HEK293 (cell line): ENCODE results near the gene BRD1.

Experiments used
- GLIS2 ChIP-seq: fragments of 450-650 bp; formaldehyde crosslinking; IDR thresholded peaks from 2 replicates; pipeline ENCODE4 v1.5.1; 2016; ENCODE audit warnings: missing biosample characterization, missing genetic modification characterization
- HOXC10 ChIP-seq: sonication (generic); formaldehyde crosslinking; IDR thresholded peaks from 2 replicates; pipeline ENCODE4 v1.8.1; 2023; ENCODE audit warnings: mild to moderate bottlenecking, missing genetic modification reagents
- HOXD13 ChIP-seq: sonication (generic); formaldehyde crosslinking; IDR thresholded peaks from 2 replicates; pipeline ENCODE4 v1.8.0; 2022; ENCODE audit warnings: missing genetic modification reagents, borderline replicate concordance
- KLF16 ChIP-seq: fragments of 450-650 bp; formaldehyde crosslinking; IDR thresholded peaks from 2 replicates; pipeline ENCODE4 v1.5.1; 2017; ENCODE audit warnings: missing biosample characterization, missing genetic modification characterization
- SALL2 ChIP-seq: fragments of 450-650 bp; formaldehyde crosslinking; IDR thresholded peaks from 2 replicates; pipeline ENCODE4 v1.5.0; 2017; ENCODE audit warnings: missing biosample characterization, mild to moderate bottlenecking, missing genetic modification characterization, borderline replicate concordance
- TRIM28 ChIP-seq: IDR thresholded peaks from 2 replicates; pipeline ENCODE4 v1.6.1; 2011; ENCODE audit warnings: low read length, control low read depth, borderline replicate concordance
- YY1 ChIP-seq: fragments of 450-650 bp; formaldehyde crosslinking; IDR thresholded peaks from 2 replicates; pipeline ENCODE4 v1.5.1; 2018; ENCODE audit warnings: missing biosample characterization, missing genetic modification characterization
- ZFP3 ChIP-seq: fragments of 450-650 bp; formaldehyde crosslinking; IDR thresholded peaks from 2 replicates; pipeline ENCODE4 v1.5.1; 2016; ENCODE audit warnings: low read depth, missing biosample characterization, missing genetic modification characterization
- ZNF146 ChIP-seq: fragments of 450-650 bp; formaldehyde crosslinking; IDR thresholded peaks from 2 replicates; pipeline ENCODE4 v1.5.1; 2016; ENCODE audit warnings: missing biosample characterization, missing genetic modification characterization
- ZNF155 ChIP-seq: fragments of 450-650 bp; formaldehyde crosslinking; IDR thresholded peaks from 2 replicates; pipeline ENCODE4 v1.5.1; 2016; ENCODE audit warnings: missing biosample characterization, missing genetic modification characterization
- ZNF175 ChIP-seq: fragments of 450-650 bp; formaldehyde crosslinking; IDR thresholded peaks from 2 replicates; pipeline ENCODE4 v1.5.1; 2016; ENCODE audit warnings: missing biosample characterization, missing genetic modification characterization
- ZNF211 ChIP-seq: fragments of 450-650 bp; formaldehyde crosslinking; IDR thresholded peaks from 2 replicates; pipeline ENCODE4 v1.5.1; 2016; ENCODE audit warnings: low read depth, missing biosample characterization, missing genetic modification characterization
- ZNF221 ChIP-seq: fragments of 450-650 bp; formaldehyde crosslinking; IDR thresholded peaks from 2 replicates; pipeline ENCODE4 v1.5.1; 2017; ENCODE audit warnings: missing biosample characterization, missing genetic modification characterization, borderline replicate concordance
- ZNF23 ChIP-seq: fragments of 450-650 bp; formaldehyde crosslinking; IDR thresholded peaks from 2 replicates; pipeline ENCODE4 v1.5.1; 2016; ENCODE audit warnings: missing biosample characterization, missing genetic modification characterization, borderline replicate concordance
- ZNF335 ChIP-seq: fragments of 450-650 bp; formaldehyde crosslinking; conservative IDR thresholded peaks from 2 replicates; pipeline ENCODE4 v1.5.1; 2016; ENCODE audit warnings: missing biosample characterization, missing genetic modification characterization
- ZNF391 ChIP-seq: fragments of 450-650 bp; formaldehyde crosslinking; IDR thresholded peaks from 2 replicates; pipeline ENCODE4 v1.5.1; 2016; ENCODE audit warnings: low read depth, missing biosample characterization, missing genetic modification characterization, borderline replicate concordance
- ZNF394 ChIP-seq: fragments of 450-650 bp; formaldehyde crosslinking; IDR thresholded peaks from 2 replicates; pipeline ENCODE4 v1.5.1; 2016; ENCODE audit warnings: missing biosample characterization, missing genetic modification characterization, mild to moderate bottlenecking, moderate library complexity, borderline replicate concordance
- ZNF423 ChIP-seq: fragments of 450-650 bp; formaldehyde crosslinking; IDR thresholded peaks from 2 replicates; pipeline ENCODE4 v1.5.1; 2016; ENCODE audit warnings: missing biosample characterization, missing genetic modification characterization
- ZNF433 ChIP-seq: fragments of 450-650 bp; formaldehyde crosslinking; IDR thresholded peaks from 2 replicates; pipeline ENCODE4 v1.5.1; 2016; ENCODE audit warnings: missing biosample characterization, missing genetic modification characterization, low read depth
- ZNF48 ChIP-seq: fragments of 450-650 bp; formaldehyde crosslinking; IDR thresholded peaks from 2 replicates; pipeline ENCODE4 v1.5.1; 2016; ENCODE audit warnings: missing biosample characterization, missing genetic modification characterization
- ZNF514 ChIP-seq: fragments of 450-650 bp; formaldehyde crosslinking; IDR thresholded peaks from 2 replicates; pipeline ENCODE4 v1.5.1; 2016; ENCODE audit warnings: missing biosample characterization, missing genetic modification characterization
- ZNF529 ChIP-seq: fragments of 450-650 bp; formaldehyde crosslinking; IDR thresholded peaks from 2 replicates; pipeline ENCODE4 v1.5.1; 2017; ENCODE audit warnings: missing genetic modification characterization, missing biosample characterization; ENCODE audit not compliant: insufficient replicate concordance
- ZNF530 ChIP-seq: fragments of 450-650 bp; formaldehyde crosslinking; IDR thresholded peaks from 2 replicates; pipeline ENCODE4 v1.5.1; 2016; ENCODE audit warnings: low read depth, missing biosample characterization, missing genetic modification characterization
- ZNF791 ChIP-seq: fragments of 450-650 bp; formaldehyde crosslinking; IDR thresholded peaks from 2 replicates; pipeline ENCODE4 v1.5.1; 2016; ENCODE audit warnings: missing biosample characterization, missing genetic modification characterization
- ZNF843 ChIP-seq: fragments of 450-650 bp; formaldehyde crosslinking; IDR thresholded peaks from 2 replicates; pipeline ENCODE4 v1.5.1; 2016; ENCODE audit warnings: missing biosample characterization, missing genetic modification characterization
- TF ChIP-seq, protein P1 (sequence below): sonication (generic); formaldehyde crosslinking; IDR thresholded peaks from 2 replicates; pipeline ENCODE4 v1.8.1; 2022; ENCODE audit warnings: mild to moderate bottlenecking, moderate library complexity, missing genetic modification reagents
- TF ChIP-seq, protein P2 (sequence below): fragments of 450-650 bp; formaldehyde crosslinking; IDR thresholded peaks from 2 replicates; pipeline ENCODE4 v1.5.1; 2017; ENCODE audit warnings: missing biosample characterization, missing genetic modification characterization
- TF ChIP-seq, protein P3 (sequence below): fragments of 450-650 bp; formaldehyde crosslinking; IDR thresholded peaks from 2 replicates; pipeline ENCODE4 v1.5.1; 2016; ENCODE audit warnings: missing biosample characterization, missing genetic modification characterization
- TF ChIP-seq, protein P4 (sequence below): fragments of 450-650 bp; formaldehyde crosslinking; IDR thresholded peaks from 2 replicates; pipeline ENCODE4 v1.5.1; 2016; ENCODE audit warnings: missing biosample characterization, missing genetic modification characterization, low read depth
- TF ChIP-seq, protein P5 (sequence below): fragments of 450-650 bp; formaldehyde crosslinking; IDR thresholded peaks from 2 replicates; pipeline ENCODE4 v1.5.1; 2016; ENCODE audit warnings: missing biosample characterization, missing genetic modification characterization

BRD1 gene

DNA sequence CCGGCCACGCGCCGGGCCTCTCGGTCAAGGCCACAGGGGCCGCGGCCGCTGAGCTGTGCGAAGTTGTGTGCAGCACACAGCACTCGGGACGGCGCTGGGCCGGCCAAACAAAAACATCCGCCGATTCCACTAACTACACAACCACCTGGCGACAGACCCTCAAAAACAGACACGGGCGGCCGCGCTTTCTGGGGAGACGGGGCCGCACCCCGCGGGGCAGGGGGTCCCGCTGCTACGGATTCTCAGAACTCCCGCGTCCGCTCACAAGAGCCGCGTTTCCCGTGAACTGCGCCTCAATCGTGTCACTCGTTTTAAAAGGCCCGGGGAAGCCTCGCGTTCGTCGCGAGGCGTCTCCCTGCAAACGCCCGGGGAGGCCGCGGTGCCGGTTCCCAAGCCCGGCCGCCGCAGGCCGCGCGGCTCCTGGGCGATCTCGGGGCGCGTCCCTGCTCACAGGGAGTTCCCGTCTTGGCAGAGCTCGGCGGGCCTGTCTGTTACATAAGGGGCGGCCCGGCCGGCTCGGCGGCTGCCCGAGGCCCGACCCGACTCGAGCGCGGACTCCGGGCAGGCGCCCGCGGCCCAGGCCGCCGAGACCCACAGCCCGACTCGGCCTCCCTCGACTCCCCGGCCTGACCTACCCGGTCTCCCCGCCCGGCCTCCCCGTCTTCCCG is 936 bp downstream of the BRD1 start (continued):
- TF ChIP-seq, protein P1, sequence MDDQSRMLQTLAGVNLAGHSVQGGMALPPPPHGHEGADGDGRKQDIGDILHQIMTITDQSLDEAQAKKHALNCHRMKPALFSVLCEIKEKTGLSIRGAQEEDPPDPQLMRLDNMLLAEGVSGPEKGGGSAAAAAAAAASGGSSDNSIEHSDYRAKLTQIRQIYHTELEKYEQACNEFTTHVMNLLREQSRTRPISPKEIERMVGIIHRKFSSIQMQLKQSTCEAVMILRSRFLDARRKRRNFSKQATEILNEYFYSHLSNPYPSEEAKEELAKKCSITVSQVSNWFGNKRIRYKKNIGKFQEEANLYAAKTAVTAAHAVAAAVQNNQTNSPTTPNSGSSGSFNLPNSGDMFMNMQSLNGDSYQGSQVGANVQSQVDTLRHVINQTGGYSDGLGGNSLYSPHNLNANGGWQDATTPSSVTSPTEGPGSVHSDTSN: no peak
- TF ChIP-seq ZNF433 (tag by site-specific recombination): no peak
- TF ChIP-seq KLF16: no peak
- TF ChIP-seq ZNF423 (tag by site-specific recombination): no peak
- TF ChIP-seq TRIM28: no peak
- no peak for TF ChIP-seq ZFP3 (tag by site-specific recombination)
- no peak for TF ChIP-seq ZNF394
- TF ChIP-seq ZNF514: no peak
- TF ChIP-seq, protein P2, sequence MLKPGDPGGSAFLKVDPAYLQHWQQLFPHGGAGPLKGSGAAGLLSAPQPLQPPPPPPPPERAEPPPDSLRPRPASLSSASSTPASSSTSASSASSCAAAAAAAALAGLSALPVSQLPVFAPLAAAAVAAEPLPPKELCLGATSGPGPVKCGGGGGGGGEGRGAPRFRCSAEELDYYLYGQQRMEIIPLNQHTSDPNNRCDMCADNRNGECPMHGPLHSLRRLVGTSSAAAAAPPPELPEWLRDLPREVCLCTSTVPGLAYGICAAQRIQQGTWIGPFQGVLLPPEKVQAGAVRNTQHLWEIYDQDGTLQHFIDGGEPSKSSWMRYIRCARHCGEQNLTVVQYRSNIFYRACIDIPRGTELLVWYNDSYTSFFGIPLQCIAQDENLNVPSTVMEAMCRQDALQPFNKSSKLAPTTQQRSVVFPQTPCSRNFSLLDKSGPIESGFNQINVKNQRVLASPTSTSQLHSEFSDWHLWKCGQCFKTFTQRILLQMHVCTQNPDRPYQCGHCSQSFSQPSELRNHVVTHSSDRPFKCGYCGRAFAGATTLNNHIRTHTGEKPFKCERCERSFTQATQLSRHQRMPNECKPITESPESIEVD (tag by site-specific recombination): no peak
- no peak for TF ChIP-seq ZNF221 (tag by site-specific recombination)
- TF ChIP-seq ZNF175 (tag by site-specific recombination): no peak
- no peak for TF ChIP-seq ZNF146 (tag by site-specific recombination)
- peak; percentile 30; the same call in 1 of the 2 replicates for TF ChIP-seq GLIS2
- TF ChIP-seq, protein P3, sequence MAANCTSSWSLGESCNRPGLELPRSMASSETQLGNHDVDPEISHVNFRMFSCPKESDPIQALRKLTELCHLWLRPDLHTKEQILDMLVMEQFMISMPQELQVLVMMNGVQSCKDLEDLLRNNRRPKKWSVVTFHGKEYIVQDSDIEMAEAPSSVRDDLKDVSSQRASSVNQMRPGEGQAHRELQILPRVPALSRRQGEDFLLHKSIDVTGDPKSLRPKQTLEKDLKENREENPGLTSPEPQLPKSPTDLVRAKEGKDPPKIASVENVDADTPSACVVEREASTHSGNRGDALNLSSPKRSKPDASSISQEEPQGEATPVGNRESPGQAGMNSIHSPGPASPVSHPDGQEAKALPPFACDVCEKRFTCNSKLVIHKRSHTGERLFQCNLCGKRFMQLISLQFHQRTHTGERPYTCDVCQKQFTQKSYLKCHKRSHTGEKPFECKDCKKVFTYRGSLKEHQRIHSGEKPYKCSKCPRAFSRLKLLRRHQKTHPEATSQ: no peak
- no peak for TF ChIP-seq ZNF530 (tag by site-specific recombination)
- TF ChIP-seq ZNF155 (tag by site-specific recombination): no peak
- TF ChIP-seq SALL2 (tag by site-specific recombination): no peak
- no peak for TF ChIP-seq ZNF529 (tag by site-specific recombination)
- TF ChIP-seq, protein P4, sequence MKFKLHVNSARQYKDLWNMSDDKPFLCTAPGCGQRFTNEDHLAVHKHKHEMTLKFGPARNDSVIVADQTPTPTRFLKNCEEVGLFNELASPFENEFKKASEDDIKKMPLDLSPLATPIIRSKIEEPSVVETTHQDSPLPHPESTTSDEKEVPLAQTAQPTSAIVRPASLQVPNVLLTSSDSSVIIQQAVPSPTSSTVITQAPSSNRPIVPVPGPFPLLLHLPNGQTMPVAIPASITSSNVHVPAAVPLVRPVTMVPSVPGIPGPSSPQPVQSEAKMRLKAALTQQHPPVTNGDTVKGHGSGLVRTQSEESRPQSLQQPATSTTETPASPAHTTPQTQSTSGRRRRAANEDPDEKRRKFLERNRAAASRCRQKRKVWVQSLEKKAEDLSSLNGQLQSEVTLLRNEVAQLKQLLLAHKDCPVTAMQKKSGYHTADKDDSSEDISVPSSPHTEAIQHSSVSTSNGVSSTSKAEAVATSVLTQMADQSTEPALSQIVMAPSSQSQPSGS: no peak
- no peak for TF ChIP-seq ZNF23 (tag by site-specific recombination)
- no peak for TF ChIP-seq HOXC10
- TF ChIP-seq ZNF391 (tag by site-specific recombination): peak; percentile 64; the same call in 1 of the 2 replicates
- TF ChIP-seq ZNF843 (tag by site-specific recombination): no peak
- TF ChIP-seq ZNF335: peak; percentile 53
- no peak for TF ChIP-seq ZNF791 (tag by site-specific recombination)
- TF ChIP-seq YY1 (tag by site-specific recombination): peak; percentile 13; the same call in 1 of the 2 replicates
- no peak for TF ChIP-seq ZNF211 (tag by site-specific recombination)
- no peak for TF ChIP-seq HOXD13 (CRISPR knock-in tag)
- TF ChIP-seq ZNF48: no peak
- TF ChIP-seq, protein P5, sequence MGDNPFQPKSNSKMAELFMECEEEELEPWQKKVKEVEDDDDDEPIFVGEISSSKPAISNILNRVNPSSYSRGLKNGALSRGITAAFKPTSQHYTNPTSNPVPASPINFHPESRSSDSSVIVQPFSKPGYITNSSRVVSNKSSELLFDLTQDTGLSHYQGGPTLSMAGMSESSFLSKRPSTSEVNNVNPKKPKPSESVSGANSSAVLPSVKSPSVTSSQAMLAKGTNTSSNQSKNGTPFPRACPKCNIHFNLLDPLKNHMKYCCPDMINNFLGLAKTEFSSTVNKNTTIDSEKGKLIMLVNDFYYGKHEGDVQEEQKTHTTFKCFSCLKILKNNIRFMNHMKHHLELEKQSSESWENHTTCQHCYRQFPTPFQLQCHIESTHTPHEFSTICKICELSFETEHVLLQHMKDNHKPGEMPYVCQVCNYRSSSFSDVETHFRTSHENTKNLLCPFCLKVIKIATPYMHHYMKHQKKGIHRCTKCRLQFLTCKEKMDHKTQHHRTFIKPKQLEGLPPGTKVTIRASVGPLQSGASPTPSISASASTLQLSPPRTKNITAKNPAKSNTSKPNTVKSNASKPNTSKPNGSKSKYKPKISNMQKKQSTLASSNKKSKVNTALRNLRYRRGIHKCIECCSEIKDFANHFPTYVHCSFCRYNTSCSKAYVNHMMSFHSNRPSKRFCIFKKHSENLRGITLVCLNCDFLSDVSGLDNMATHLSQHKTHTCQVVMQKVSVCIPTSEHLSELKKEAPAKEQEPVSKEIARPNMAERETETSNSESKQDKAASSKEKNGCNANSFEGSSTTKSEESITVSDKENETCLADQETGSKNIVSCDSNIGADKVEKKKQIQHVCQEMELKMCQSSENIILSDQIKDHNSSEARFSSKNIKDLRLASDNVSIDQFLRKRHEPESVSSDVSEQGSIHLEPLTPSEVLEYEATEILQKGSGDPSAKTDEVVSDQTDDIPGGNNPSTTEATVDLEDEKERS (tag by site-specific recombination): no peak
